ENCODE measurements around the gene IMMP2L. TPM values are rescaled to one million over a fixed set of nuclear protein-coding genes. Genes with fewer than 3 reads are reported as not detected.

The IMMP2L gene
- total and polyA plus RNA-seq, 2 of the 13 experiments (the other 11 are each of a cell fraction or from before 2014, with no cell fraction given), result 7.8 to 16.9 TPM

- ChIA-PET POLR2A (no interaction called here), CTCF (ENCODE audit: low intra/inter-chr PET ratio, low total read pairs) (no interaction called here)
- Histone ChIP-seq H3K27me3 (ENCODE audit: control insufficient read depth in 1 of 2, insufficient read depth in 2 of 2, low read length in 2 of 2) (no peaks in the 10 kb centered on the region), H3K27ac (ENCODE audit: extremely low read length, insufficient read depth, low read length) (no peak overlapping the region), H3K79me2 (ENCODE audit: insufficient read depth, low read length) (no peaks in the 10 kb centered on the region), H3K4me3 (replicated peaks in 1 of 3; ENCODE audit: insufficient read depth in 1 of 3, low read depth in 2 of 3, low read length in 3 of 3) (no peak overlapping the region), H2AFZ (ENCODE audit: low read length) (no peak overlapping the region), H3K4me1 (ENCODE audit: insufficient read depth, low read length) (no peaks in the 10 kb centered on the region), H4K20me1 (ENCODE audit: insufficient read depth, low read length) (no peaks in the 10 kb centered on the region), H3K4me2 (ENCODE audit: low read depth, low read length) (no peak overlapping the region), H3K36me3 (replicated peaks in 1 of 2; ENCODE audit: control insufficient read depth in 1 of 2, insufficient read depth in 2 of 2, low read length in 2 of 2) (no peaks in the 10 kb centered on the region), H3K9ac (ENCODE audit: insufficient read depth, low read depth, low read length) (no peak overlapping the region), H3K9me3 (ENCODE audit: low read length) (no peaks in the 10 kb centered on the region)
- BruUV-seq (replicated peaks), result no TSS peak
- in situ Hi-C loops (cut with HindIII; ENCODE audit: extremely low pct_ligation_motif_present, low pct_unique_long_range_greater_than_20kb) (no loop called here), intact Hi-C loops (cut with micrococcal nuclease; ENCODE audit: unreplicated experiment) (no loop called here)
- ATAC-seq (no peak), FAIRE-seq (no peak), DNase-seq (ENCODE audit: low spot score) (no peak)
- no peak for TF ChIP-seq IRF1 (CRISPR knock-in tag; IDR thresholded peaks at IDR 0.05; ENCODE audit: low read depth)
- no peak for TF ChIP-seq ZNF335 (CRISPR knock-in tag; IDR thresholded peaks at IDR 0.05)
- TF ChIP-seq SRSF9 (IDR thresholded peaks at IDR 0.05; ENCODE audit: borderline replicate concordance, insufficient read depth, low read depth, low read length, poor library complexity, severe bottlenecking), result no peak
- no peak for TF ChIP-seq POGZ (CRISPR knock-in tag; IDR thresholded peaks at IDR 0.05)
- no peak for TF ChIP-seq BCL6 (CRISPR knock-in tag; IDR thresholded peaks at IDR 0.05)
- no peak for TF ChIP-seq CHD4 (IDR thresholded peaks at IDR 0.05; ENCODE audit: borderline replicate concordance, low read length)
- TF ChIP-seq ZNF510 (CRISPR knock-in tag; IDR thresholded peaks at IDR 0.05; ENCODE audit: low read depth), result no peak
- TF ChIP-seq ZBTB26 (CRISPR knock-in tag; IDR thresholded peaks at IDR 0.05; ENCODE audit: borderline replicate concordance), result no peak
- no peak for TF ChIP-seq PHF8 (CRISPR knock-in tag; IDR thresholded peaks at IDR 0.05)
- TF ChIP-seq ZC3H4 (CRISPR knock-in tag; IDR thresholded peaks at IDR 0.05; ENCODE audit: borderline replicate concordance), result no peak
- TF ChIP-seq RFX5 (IDR thresholded peaks at IDR 0.05; ENCODE audit: low read depth, low read length), result no peak
- no peak for TF ChIP-seq ZNF878 (CRISPR knock-in tag; IDR thresholded peaks at IDR 0.05)
- TF ChIP-seq KAT2B (IDR thresholded peaks at IDR 0.05; ENCODE audit: borderline replicate concordance, low read depth, low read length), result no peak
- TF ChIP-seq ZNF12 (CRISPR knock-in tag; IDR thresholded peaks at IDR 0.05), result no peak
These were observed 242.2 kb downstream of the IMMP2L start for GRCh38 chr7:111320133-111320532.

All from HepG2 (cell line).